GM21529 (cell line): ENCODE data around the gene NXPH1.

Source experiments
- ATAC-seq: cut with Tn5 transposase; IDR thresholded peaks from one replicate; pipeline ENCODE4 v1.9.1; 2021; ENCODE audit not compliant: unreplicated experiment

Gene NXPH1

GRCh38 chr7:8433477-8434289 lies at the start of gene NXPH1:
Gene NXPH1 (plus strand): TSS chr7:8433609.
- no peak for ATAC-seq

GRCh38 chr7:8384901-8385300 lies 48.5 kb upstream of the NXPH1 start:
- no peak for ATAC-seq

- ATAC-seq = peak; percentile 78
These were observed 46.4 kb upstream of the NXPH1 start for GRCh38 chr7:8386926-8387550.

DNA sequence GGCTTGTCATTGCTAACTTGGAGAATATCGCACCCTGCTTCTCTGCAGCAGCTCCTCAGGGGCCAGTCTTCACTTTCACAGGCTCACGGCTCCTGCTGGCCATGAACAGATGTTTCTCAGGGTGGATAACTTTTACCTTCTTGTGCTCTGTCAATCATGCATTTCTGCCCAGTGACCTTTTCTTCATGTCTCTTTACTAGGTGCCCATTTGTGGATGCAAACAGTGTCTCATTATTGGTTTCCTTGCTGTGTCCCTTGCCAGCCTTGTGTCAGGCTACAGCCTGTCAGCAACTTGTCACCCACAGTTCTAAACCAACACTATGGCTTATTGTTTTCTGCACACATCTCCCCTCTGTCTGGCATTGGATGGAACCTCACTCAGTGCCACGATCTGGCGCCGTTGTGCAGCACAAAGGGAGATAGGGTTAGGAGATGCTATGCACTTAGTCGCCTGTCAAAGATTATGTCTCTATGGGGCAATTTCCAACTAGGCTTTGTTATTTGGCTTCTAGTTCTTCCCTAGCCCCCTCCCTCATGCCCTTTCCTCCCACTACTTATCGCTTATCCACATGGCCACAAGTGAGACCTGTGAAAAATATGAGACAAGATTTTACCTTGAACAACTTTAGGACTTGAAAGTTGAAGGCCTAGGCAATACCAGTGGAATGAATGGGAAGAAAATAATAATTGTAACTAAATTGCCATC lies 45.7 kb upstream of the NXPH1 start:
- peak; percentile 69 for ATAC-seq

GRCh38 chr7:8388257-8388625 lies 45.2 kb upstream of the NXPH1 start:
- no peak for ATAC-seq

GRCh38 chr7:8389593-8390261 lies 43.7 kb upstream of the NXPH1 start:
- no peak for ATAC-seq

DNA sequence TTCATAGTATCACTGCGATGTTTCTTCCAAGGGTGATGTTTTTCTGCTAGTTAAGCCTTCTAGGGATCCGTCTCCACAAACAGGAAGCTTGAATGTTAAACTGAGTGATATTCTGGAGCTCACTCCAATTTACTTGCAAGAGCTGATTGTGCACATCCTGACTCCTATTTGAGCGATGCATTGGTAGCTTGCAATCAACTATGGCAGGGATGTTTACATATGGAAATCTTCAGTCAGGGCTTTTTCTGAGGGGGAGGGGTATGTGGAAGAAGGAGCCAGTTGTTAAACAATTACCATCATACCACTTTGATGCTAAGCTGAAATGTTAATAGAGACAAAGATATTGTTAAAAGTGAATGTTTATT lies 43.2 kb upstream of the NXPH1 start:
- no peak for ATAC-seq

DNA sequence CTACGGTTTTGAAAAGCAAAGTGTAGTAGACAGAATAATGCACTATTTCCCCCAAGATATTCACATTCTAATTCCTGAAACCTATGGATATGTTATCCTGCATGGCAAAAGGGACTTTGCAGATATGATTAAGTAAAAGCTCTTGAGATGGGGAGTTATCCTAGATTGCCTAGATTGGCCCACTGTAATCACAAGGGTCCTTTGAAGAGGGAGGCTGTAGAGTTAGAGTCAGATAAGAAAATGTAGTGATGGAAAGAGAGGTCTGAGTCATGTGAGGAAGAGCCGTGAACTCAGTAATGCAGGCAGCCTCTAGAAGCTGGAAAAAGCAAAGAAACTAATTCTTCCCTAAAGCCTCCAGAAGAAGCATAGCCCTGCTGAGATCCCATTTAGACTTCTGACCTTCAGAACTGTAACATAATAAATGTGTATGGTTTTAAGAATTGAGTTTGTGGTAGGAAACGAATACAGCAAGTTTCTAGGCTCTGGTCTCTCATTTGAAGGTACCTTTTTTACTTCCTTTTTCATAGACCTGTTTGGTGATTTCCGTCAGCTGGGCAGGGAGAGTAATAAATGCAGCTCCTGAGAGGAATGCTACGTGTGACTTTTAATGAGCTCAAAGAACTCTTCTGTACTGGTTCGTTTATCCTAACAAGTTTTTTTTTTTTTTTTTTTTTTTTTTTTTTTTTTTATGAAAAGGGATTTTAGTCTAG lies 41.9 kb upstream of the NXPH1 start:
- peak; percentile 35 for ATAC-seq

DNA sequence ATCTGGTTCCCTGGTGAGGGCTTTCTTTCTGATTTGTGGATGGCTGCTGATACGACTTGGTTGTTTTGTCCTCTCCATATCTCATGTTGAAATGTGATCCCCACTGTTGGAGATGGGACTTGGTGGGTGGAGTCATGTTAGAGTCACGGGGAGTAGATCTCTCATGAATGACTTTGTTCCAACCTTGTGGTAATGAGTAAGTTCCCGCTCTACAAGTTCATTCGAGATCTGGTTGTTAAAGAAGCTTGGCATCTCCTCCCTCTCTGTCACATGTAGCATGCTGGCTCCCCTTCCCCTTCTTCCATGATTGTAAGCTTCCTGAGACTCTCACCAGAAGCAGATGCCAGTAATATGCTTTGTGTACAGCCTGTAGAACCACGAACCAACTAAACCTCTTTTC lies 37.1 kb upstream of the NXPH1 start:
- no peak for ATAC-seq

GRCh38 chr7:8408871-8409270 lies 24.5 kb upstream of the NXPH1 start:
- no peak for ATAC-seq

- no peak for ATAC-seq
These were observed 22.3 kb upstream of the NXPH1 start for GRCh38 chr7:8411103-8411502.

DNA sequence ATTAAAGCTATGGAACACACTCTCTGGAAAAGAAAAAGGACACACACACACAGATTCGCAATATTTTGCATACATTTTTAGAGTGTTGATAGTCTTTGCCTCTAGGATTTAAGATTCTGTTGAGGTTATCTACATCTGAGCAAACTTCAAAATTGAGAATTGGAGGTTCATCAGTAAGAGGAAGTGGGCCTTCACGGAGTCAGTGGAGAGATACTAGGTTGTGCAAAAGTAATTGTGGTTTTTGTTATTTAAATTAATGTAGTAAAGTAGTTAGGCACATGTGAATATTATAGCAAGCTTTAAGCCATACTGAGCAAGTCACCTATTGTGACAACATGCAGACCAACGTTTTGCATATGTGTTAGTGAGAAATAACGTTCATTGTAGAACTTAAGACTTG lies 19.8 kb upstream of the NXPH1 start:
- no peak for ATAC-seq

GRCh38 chr7:8418629-8419245 lies 14.7 kb upstream of the NXPH1 start:
- peak; percentile 89 for ATAC-seq

DNA sequence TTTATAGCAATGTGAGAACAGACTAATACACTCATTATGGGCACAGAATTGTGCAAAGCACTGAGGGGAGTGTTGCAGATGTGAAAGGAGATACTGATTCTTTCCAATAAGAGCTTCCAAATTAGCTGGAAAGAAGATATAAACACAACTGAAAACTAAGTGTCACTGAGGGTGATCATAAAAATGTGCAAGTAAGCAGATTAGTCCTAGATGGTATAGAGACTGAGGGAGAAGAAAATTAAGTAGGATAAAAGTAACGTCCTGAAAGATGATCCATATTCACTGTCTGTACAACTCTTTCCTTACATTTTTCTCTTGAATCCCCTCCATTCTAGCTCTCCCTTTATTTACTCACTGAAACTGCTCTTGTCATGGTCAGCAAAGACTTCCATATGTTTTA lies 11.2 kb upstream of the NXPH1 start:
- ATAC-seq = no peak

DNA sequence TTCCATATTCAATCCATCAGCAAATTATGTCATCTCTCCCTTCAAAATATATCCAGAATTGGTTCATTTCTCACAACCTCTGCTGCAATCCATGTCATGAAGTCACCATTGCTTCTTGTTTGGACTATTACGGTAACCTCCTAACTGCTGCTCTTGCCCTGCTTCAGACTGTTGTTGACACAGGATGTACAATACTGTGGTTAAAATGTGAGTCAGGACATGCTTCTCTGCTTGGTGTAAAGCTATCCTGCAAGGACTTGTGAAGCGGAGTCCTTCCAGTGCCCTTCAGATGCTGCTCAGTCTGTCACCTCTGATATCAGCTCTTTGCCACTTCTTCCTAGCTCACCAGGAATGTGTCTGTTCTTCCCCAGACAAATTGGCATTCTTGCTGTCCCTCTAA lies 10.4 kb upstream of the NXPH1 start:
- no peak for ATAC-seq

DNA sequence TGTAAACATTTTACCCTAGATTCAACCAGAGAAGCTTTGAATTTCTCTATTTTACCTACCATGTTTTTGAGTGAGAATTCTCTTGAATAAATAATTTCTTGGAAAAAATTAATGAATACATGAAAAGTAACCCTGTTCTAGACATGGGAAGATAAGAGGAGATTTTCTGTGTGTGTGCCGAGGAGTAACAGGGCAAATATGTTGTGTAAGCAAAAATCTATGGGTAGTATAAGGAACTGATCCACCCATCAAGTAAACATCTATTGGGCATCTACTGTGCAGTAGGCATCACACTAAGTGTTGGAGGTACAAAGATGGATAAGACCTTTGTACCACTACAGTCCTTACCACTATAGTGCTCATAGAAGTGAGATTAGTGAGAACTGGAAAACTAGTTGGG lies 8.2 kb upstream of the NXPH1 start:
- ATAC-seq = no peak

GRCh38 chr7:8430643-8431042 lies 2.8 kb upstream of the NXPH1 start:
- no peak for ATAC-seq

- ATAC-seq = no peak
These were observed 1.0 kb downstream of the NXPH1 start for GRCh38 chr7:8434290-8435002.

DNA sequence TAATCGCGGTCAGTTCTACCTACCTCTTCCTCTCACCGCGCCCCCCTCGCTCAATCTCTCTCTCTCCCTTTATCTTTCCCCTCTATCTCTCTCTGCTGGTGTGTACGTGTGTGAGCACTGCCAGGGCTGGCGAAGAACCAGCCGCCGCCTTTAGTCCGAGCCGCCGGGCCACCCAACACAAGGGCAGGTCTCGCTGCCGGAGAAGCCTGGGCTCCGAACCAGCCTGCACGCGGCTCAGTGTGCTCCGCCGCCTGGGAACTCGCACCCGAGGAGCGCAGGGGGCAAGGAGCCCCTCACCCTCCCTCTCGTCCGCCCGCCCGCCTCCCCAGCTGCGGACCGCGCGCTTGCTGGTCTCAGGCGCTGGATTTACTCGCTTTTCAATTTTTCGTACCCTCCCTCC lies 1.7 kb downstream of the NXPH1 start:
- no peak for ATAC-seq
